H1 (cell line): ENCODE measurements around the gene RHBDF2.

Experiments
- CHD1 ChIP-seq: IDR thresholded peaks from 2 replicates; pipeline ENCODE4 v1.6.1; 2012; ENCODE audit warnings: low read depth, low read length, improper control_type of control experiment
- CTCF ChIP-seq, 3 experiments: IDR thresholded peaks; 1 replicate in 2 of 3; 2 replicates in 1 of 3; pipeline versions ENCODE4 v1.5.1 to v1.6.1; 2011; ENCODE audit warnings: low read length in 3 of 3, mild to moderate bottlenecking in 3 of 3, inconsistent platforms in 2 of 3, low read depth in 1 of 3, moderate library complexity in 1 of 3; ENCODE audit not compliant: insufficient read depth in 1 of 3; ENCODE audit errors: control extremely low read depth in 1 of 3
- KDM1A ChIP-seq: fragments of 200-600, 300-600 bp; sonication (generic); IDR thresholded peaks from 2 replicates; pipeline ENCODE4 v1.7.1; 2016; ENCODE audit warnings: mild to moderate bottlenecking, low read length, borderline replicate concordance
- MAX ChIP-seq: IDR thresholded peaks from 2 replicates; pipeline ENCODE4 v1.6.1; 2012; ENCODE audit warnings: inconsistent platforms
- NRF1 ChIP-seq: IDR thresholded peaks from 2 replicates; pipeline ENCODE4 v1.6.1; 2011; ENCODE audit warnings: mild to moderate bottlenecking, low read depth, low read length, improper control_type of control experiment
- POLR2A ChIP-seq, 2 experiments: IDR thresholded peaks; 1 replicate in 1 of 2; 2 replicates in 1 of 2; pipeline ENCODE4 v1.6.1; 2011; ENCODE audit warnings: low read depth in 2 of 2, low read length in 2 of 2, mild to moderate bottlenecking in 2 of 2; ENCODE audit errors: control extremely low read depth in 1 of 2
- POLR2AphosphoS5 ChIP-seq: IDR thresholded peaks from 2 replicates; pipeline ENCODE4 v1.6.1; 2011; ENCODE audit warnings: low read depth, low read length
- RAD21 ChIP-seq, 2 experiments: IDR thresholded peaks in 1 of 2; conservative IDR thresholded peaks in 1 of 2; 2 replicates each; pipeline ENCODE4 v1.6.1; 2011; ENCODE audit warnings: low read depth in 2 of 2, low read length in 2 of 2, improper control_type of control experiment in 1 of 2, inconsistent platforms in 1 of 2, mild to moderate bottlenecking in 1 of 2, moderate library complexity in 1 of 2
- RFX5 ChIP-seq: IDR thresholded peaks from 2 replicates; pipeline ENCODE4 v1.6.1; 2011; ENCODE audit warnings: low read depth, low read length, improper control_type of control experiment, borderline replicate concordance
- SP1 ChIP-seq: IDR thresholded peaks from 2 replicates; pipeline ENCODE4 v1.6.1; 2011; ENCODE audit warnings: low read depth, low read length
- TAF1 ChIP-seq: IDR thresholded peaks from 2 replicates; pipeline ENCODE4 v1.6.1; 2011; ENCODE audit warnings: mild to moderate bottlenecking, low read depth, low read length
- YY1 ChIP-seq: IDR thresholded peaks from 2 replicates; pipeline ENCODE4 v1.6.1; 2011; ENCODE audit warnings: low read depth, mild to moderate bottlenecking, low read length
- ZNF274 ChIP-seq: IDR thresholded peaks from 2 replicates; pipeline ENCODE4 v1.7.0; 2012; ENCODE audit warnings: low read length, borderline replicate concordance; ENCODE audit errors: extremely low read depth

- TF ChIP-seq MAX: no peak
- TF ChIP-seq POLR2AphosphoS5: no peak
- no peak for TF ChIP-seq POLR2A (IDR thresholded peaks at IDR 0.05; ENCODE audit: control extremely low read depth in 1 of 2, low read depth in 2 of 2, low read length in 2 of 2)
- no peak for TF ChIP-seq CTCF (IDR thresholded peaks at IDR 0.05; ENCODE audit: control extremely low read depth in 1 of 3, insufficient read depth in 1 of 3, low read depth in 1 of 3, low read length in 3 of 3)
- no peak for TF ChIP-seq CHD1
- no peak for TF ChIP-seq NRF1
- no peak for TF ChIP-seq ZNF274
- no peak for TF ChIP-seq YY1
- no peak for TF ChIP-seq TAF1
- no peak for TF ChIP-seq KDM1A
- TF ChIP-seq RAD21 (IDR thresholded peaks at IDR 0.05 in 1 of 2, conservative IDR thresholded peaks at IDR 0.05 in 1 of 2; ENCODE audit: low read depth in 2 of 2, low read length in 2 of 2): no peak
- no peak for TF ChIP-seq SP1
- TF ChIP-seq RFX5: no peak
Observed at GRCh38 chr17:76441686-76442340, 59.4 kb downstream of the RHBDF2 start.
